Measurements from ENCODE around the gene PRKAG2.

Gene PRKAG2

GRCh38 chr7:151900591-151900985 is 23.7 kb upstream of the PRKAG2 start:
- no peak for DNase-seq

GRCh38 chr7:151899513-151900360 is 22.8 kb upstream of the PRKAG2 start:
- no peak for DNase-seq

GRCh38 chr7:151897951-151898686 is 21.2 kb upstream of the PRKAG2 start:
- DNase-seq, result no peak

GRCh38 chr7:151897161-151897731 is 20.3 kb upstream of the PRKAG2 start:
- no peak for DNase-seq

GRCh38 chr7:151896486-151896885 is 19.6 kb upstream of the PRKAG2 start:
- DNase-seq, result no peak

GRCh38 chr7:151896086-151896485 is 19.2 kb upstream of the PRKAG2 start:
- no peak for DNase-seq

GRCh38 chr7:151895631-151896031 is 18.7 kb upstream of the PRKAG2 start:
- DNase-seq, result no peak

- DNase-seq, result no peak
Observed at GRCh38 chr7:151895008-151895630, 18.2 kb upstream of the PRKAG2 start.

- no peak for DNase-seq
Observed at GRCh38 chr7:151894111-151895007, 17.4 kb upstream of the PRKAG2 start.

- DNase-seq, result no peak
Observed at GRCh38 chr7:151893405-151893923, 16.5 kb upstream of the PRKAG2 start.

- DNase-seq, result no peak
Observed at GRCh38 chr7:151891753-151892152, 14.8 kb upstream of the PRKAG2 start.

- no peak for DNase-seq
Observed at GRCh38 chr7:151891182-151891581, 14.3 kb upstream of the PRKAG2 start.

- DNase-seq, result no peak
Observed at GRCh38 chr7:151890355-151891004, 13.6 kb upstream of the PRKAG2 start.

- no peak for DNase-seq
Observed at GRCh38 chr7:151889406-151890354, 12.8 kb upstream of the PRKAG2 start.

- DNase-seq, result peak; percentile 13
Observed at GRCh38 chr7:151888079-151889067, 11.5 kb upstream of the PRKAG2 start.

GRCh38 chr7:151886783-151887182 is 9.9 kb upstream of the PRKAG2 start:
- no peak for DNase-seq

GRCh38 chr7:151885202-151885580 is 8.3 kb upstream of the PRKAG2 start:
- no peak for DNase-seq

- no peak for DNase-seq
Observed at GRCh38 chr7:151884312-151885201, 7.6 kb upstream of the PRKAG2 start.
